Breast epithelium (tissue), 4 donors: ENCODE measurements around the gene FOS. TPM values are rescaled to one million over a fixed set of nuclear protein-coding genes. Genes with fewer than 3 reads are reported as not detected.
A peak's percentile ranks its signal among the peaks of the same experiment; 100 is the strongest.

Source experiments
- DNase-seq, 2 donors: peaks; one replicate each; pipeline ENCODE4 v3.0.0-alpha.2; 2019; ENCODE audit warnings: low spot score in 2 of 2
- H3K27ac ChIP-seq, 2 donors: fragments of 200-600 bp; sonication (generic) in 1 of 2; one replicate each; pipeline ENCODE4 v1.5.1; 2016 to 2019; ENCODE audit warnings: mild to moderate bottlenecking in 1 of 2
- H3K27me3 ChIP-seq, 2 donors: fragments of 200-600 bp; sonication (generic) in 1 of 2; one replicate each; pipeline versions ENCODE4 v1.5.1 to v1.6.0; 2017 to 2019; ENCODE audit warnings: control low read depth in 1 of 2, mild to moderate bottlenecking in 1 of 2
- H3K36me3 ChIP-seq: fragments of 200-600 bp; one replicate; pipeline ENCODE4 v1.5.1; 2019
- H3K4me1 ChIP-seq, 2 donors: fragments of 200-600 bp; sonication (generic); one replicate each; pipeline ENCODE4 v1.5.1; 2016 to 2019; ENCODE audit warnings: control low read depth in 1 of 2
- H3K4me3 ChIP-seq, 3 donors: fragments of 200-600 bp; sonication (generic); 1 replicate in 2 of 3; 2 replicates in 1 of 3; pipeline ENCODE4 v1.5.1; 2016 to 2019; ENCODE audit warnings: mild to moderate bottlenecking in 3 of 3, moderate library complexity in 2 of 3
- H3K9me3 ChIP-seq, 2 donors: fragments of 200-600 bp; sonication (generic) in 1 of 2; one replicate each; pipeline ENCODE4 v1.5.1; 2016 to 2019; ENCODE audit warnings: control low read depth in 1 of 2
- POLR2A ChIP-seq: fragments of 450-650 bp; IDR thresholded peaks from one replicate; pipeline ENCODE4 v1.6.1; 2016; ENCODE audit warnings: antibody characterized with exemption, mild to moderate bottlenecking, moderate library complexity
- POLR2AphosphoS5 ChIP-seq, 3 donors: sonication (generic); formaldehyde crosslinking; IDR thresholded peaks; one replicate each; pipeline ENCODE4 v1.6.1; 2017; ENCODE audit warnings: antibody characterized with exemption in 3 of 3
- intact Hi-C: fragments of 100-400 bp; cut with DNase I; formaldehyde crosslinking; loops from one replicate; pipeline ENCODE4 v1.15.1; 2023; ENCODE audit warnings: low total_unique reads
- total RNA-seq, 3 donors: library from RNA; depleted of rRNA; stranded (reverse); fragments of >200 nt; gene quantifications; one replicate each; pipeline ENCODE4 v1.1.0, GENCODE V29; 2016
- TF ChIP-seq, protein P1 (sequence below), 3 donors: fragments of 450-650 bp; IDR thresholded peaks; one replicate each; pipeline ENCODE4 v1.5.1; 2016 to 2017; ENCODE audit warnings: antibody characterized with exemption in 3 of 3, mild to moderate bottlenecking in 3 of 3, moderate library complexity in 3 of 3

FOS gene
- total RNA-seq, 3 donors from 2014 or later = 398 to 629 (median 549) TPM

DNA sequence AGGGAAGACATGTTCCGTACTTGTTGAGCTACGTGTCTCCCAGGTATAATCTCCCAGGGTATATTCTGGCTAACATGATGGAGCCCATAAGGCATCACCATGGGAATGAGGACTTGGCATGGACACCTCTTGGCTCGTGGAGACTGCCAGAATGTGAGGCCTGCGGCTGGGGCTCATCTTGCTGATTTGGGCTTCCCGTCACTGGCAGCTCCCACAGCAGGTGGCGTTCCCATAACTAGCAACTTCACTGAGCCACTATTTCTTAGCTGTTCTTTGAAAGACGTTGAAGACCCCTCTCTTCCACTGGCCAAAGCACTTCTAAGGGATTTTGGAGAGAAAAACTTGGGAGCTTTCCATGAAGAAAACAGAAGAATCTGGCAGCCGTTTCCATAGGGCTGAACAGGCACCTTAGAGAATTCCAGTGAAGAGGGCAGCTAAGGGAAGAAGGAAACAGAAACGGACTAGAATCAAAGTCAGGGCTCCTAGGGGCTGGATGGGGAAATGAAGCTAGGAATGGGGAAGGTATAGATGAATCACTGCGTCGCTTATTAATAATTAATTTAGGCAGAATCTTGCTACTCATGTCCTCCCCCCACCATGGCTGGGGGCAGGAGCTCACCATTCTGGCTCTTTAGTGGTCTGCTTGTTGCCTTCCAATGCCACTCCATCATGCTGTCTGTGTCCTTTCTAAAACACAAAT lies 39.7 kb upstream of the FOS start:
- intact Hi-C loops = no loop called here
- Histone ChIP-seq H3K9me3 (no peaks in the 10 kb centered on the region), H3K4me3 (no peak overlapping the region), H3K27me3 (no peaks in the 10 kb centered on the region), H3K27ac (peak overlapping the region; percentile 16 to 26), H3K4me1 (no peaks in the 10 kb centered on the region), H3K36me3 (no peaks in the 10 kb centered on the region)
- TF ChIP-seq POLR2A = no peak
- TF ChIP-seq, protein P1, sequence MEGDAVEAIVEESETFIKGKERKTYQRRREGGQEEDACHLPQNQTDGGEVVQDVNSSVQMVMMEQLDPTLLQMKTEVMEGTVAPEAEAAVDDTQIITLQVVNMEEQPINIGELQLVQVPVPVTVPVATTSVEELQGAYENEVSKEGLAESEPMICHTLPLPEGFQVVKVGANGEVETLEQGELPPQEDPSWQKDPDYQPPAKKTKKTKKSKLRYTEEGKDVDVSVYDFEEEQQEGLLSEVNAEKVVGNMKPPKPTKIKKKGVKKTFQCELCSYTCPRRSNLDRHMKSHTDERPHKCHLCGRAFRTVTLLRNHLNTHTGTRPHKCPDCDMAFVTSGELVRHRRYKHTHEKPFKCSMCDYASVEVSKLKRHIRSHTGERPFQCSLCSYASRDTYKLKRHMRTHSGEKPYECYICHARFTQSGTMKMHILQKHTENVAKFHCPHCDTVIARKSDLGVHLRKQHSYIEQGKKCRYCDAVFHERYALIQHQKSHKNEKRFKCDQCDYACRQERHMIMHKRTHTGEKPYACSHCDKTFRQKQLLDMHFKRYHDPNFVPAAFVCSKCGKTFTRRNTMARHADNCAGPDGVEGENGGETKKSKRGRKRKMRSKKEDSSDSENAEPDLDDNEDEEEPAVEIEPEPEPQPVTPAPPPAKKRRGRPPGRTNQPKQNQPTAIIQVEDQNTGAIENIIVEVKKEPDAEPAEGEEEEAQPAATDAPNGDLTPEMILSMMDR (IDR thresholded peaks at IDR 0.05) = no peak
- no peak for TF ChIP-seq POLR2AphosphoS5 (IDR thresholded peaks at IDR 0.05)
- no peak for DNase-seq

DNA sequence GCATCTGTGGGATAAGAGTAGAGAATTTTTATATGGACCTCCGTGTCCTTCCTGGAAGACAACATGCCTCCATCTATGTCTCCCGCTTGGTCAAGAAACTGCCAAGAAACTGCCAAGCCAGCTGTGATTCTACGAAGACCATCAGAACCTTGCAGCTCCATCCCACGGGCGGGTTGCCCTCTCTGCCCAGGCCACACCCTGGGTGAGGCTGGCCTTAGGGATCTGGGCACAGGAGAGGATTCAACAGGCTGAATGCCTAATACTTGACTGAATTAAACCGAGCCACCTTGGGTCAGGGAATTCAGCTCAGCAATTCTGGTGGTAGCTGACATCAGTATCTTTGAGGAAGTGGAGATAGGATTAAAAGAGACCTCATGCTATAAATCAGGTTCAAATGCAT lies 37.8 kb upstream of the FOS start:
- Histone ChIP-seq H3K36me3 (no peaks in the 10 kb centered on the region), H3K27me3 (no peaks in the 10 kb centered on the region), H3K27ac (no peak overlapping the region), H3K9me3 (no peaks in the 10 kb centered on the region), H3K4me1 (no peaks in the 10 kb centered on the region), H3K4me3 (no peak overlapping the region)
- TF ChIP-seq POLR2A (no peak), POLR2AphosphoS5 (IDR thresholded peaks at IDR 0.05) (no peak)
- TF ChIP-seq, protein P1 (IDR thresholded peaks at IDR 0.05) = no peak
- intact Hi-C loops = no loop called here
- no peak for DNase-seq

DNA sequence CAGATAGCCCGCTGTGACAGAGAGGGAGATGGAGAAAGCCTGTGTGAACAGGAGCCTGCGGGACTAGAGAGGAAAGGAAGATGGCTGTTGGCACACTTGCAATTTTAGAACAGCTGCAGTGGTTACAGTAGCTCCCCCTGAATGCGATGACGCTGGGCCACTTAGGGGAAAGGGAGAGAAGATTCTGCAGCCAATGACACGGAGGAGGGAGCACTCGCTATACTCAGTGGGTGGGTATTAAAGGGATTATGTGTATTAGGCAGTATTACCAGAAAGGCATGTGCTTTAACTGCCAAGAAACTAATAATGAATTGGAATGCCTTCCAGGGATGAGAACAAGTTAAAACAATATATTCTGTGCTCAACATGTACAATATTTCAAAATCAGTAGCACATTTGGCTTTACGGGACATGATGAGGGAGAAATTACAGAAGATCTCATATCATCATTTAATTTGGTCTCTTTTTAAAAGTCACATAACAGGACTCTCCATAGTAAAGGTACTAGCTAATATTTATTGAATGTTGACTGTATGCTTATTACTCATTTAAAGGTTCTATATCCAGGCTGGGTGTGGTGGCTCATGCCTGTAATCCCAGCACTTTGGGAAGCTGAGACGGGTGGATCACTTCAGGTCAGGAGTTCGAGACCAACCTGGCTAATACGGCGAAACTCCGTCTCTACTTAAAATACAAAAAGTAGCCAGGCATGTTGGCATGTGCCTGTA lies 35.9 kb upstream of the FOS start:
- Histone ChIP-seq H3K4me3 (peak overlapping the region in 1 of 3 donors; percentile 21), H3K4me1 (no peaks in the 10 kb centered on the region), H3K27ac (peak overlapping the region in 1 of 2 donors; percentile 8), H3K9me3 (no peaks in the 10 kb centered on the region), H3K36me3 (no peaks in the 10 kb centered on the region), H3K27me3 (no peaks in the 10 kb centered on the region)
- peak in 1 of 2 donors; percentile 44 for DNase-seq
- intact Hi-C loops = no loop called here
- TF ChIP-seq POLR2A (no peak), POLR2AphosphoS5 (IDR thresholded peaks at IDR 0.05) (no peak)
- TF ChIP-seq, protein P1 (IDR thresholded peaks at IDR 0.05) = no peak

DNA sequence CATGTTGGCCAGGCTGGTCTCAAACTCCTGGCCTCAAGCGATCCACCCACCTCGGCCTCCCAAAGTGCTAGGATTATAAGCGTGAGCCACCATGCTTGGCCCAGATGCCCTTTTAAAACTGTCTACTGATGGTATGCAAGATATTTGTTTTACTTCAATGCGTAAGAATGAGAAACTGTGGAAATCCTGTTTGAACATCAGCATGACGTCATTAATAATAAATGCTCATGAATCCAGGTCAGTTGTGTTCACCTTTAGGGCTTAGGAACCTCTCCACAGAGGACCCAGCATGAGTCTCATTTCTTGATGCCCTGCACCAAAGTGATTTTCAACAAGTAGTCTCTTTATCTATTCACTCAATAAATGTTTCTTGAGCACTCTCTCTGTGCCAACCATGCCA lies 34.5 kb upstream of the FOS start:
- no peak for DNase-seq
- intact Hi-C loops = no loop called here
- no peak for TF ChIP-seq POLR2A
- no peaks in the 10 kb centered on the region for H3K4me1 ChIP-seq
- H3K27me3 ChIP-seq = no peaks in the 10 kb centered on the region
- no peak overlapping the region for H3K27ac ChIP-seq
- no peak overlapping the region for H3K4me3 ChIP-seq
- no peaks in the 10 kb centered on the region for H3K9me3 ChIP-seq
- H3K36me3 ChIP-seq = no peaks in the 10 kb centered on the region

DNA sequence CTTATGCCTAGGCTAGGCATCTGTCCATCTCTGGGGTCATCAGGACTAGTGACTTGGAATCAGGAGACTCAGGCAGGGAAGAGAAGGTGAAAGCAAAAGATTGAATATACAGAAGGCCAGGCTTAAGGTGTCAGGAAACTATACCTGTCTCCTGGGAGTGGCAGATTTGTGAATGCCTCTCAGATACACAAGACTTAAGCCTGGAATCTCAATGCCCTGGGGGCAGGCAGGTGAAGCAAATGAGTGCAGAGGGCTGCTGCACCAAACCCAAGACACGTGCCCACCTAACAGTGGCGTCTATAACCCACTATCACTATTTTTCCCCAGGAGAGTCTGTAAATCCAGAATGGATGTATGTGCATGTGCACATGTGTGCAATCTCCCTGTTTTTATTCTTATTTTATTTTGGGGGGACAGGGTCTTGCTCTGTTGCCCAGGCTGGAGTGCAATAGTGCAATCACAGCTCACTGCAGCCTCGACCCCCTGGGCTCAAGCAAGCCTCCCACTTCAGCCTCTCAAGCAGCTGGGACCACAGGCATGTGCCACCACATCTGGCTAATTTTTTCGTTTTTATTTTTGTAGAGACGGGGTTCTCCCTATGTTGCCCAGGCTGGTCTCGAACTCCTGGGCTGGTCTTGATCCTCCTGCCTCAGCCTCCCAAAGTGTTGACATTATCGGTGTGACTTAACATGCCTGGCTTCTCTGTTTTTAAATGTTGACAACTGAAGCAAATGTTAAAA lies 31.9 kb upstream of the FOS start:
- TF ChIP-seq, protein P1 (IDR thresholded peaks at IDR 0.05) = no peak
- H3K27ac ChIP-seq = no peak overlapping the region
- no peak overlapping the region for H3K4me3 ChIP-seq
- intact Hi-C loops = no loop called here
- no peaks in the 10 kb centered on the region for H3K36me3 ChIP-seq
- H3K4me1 ChIP-seq = no peaks in the 10 kb centered on the region
- no peak for DNase-seq
- no peaks in the 10 kb centered on the region for H3K9me3 ChIP-seq
- no peaks in the 10 kb centered on the region for H3K27me3 ChIP-seq
